Spleen (tissue), 11 donors: Measurements from ENCODE around the gene HOMEZ. TPM values are rescaled to one million over a fixed set of nuclear protein-coding genes. Genes with fewer than 3 reads are reported as not detected.
"Not testable (repeated sequence)": the region's sequence is repeated elsewhere in the genome, so short reads cannot be mapped to it uniquely, and the experiment has no call there.

Experiments used
- DNase-seq: peaks from one replicate; pipeline ENCODE4 v3.0.0-alpha.2; 2020
- H3K27ac ChIP-seq, 8 donors: fragments of 200-600 bp; sonication (generic) in 7 of 8; 1 replicate in 4 of 8; 2 replicates in 4 of 8; pipeline versions ENCODE4 v1.5.0 to v1.8.0; 2016 to 2021; ENCODE audit warnings: inconsistent platforms in 4 of 8, mild to moderate bottlenecking in 4 of 8, moderate library complexity in 1 of 8
- H3K27me3 ChIP-seq, 7 donors: fragments of 200-600 bp; sonication (generic) in 6 of 7; replicated peaks in 1 of 7; 1 replicate in 4 of 7; 2 replicates in 3 of 7; pipeline versions ENCODE4 v1.5.0 to v1.8.0; 2016 to 2021; ENCODE audit warnings: inconsistent platforms in 3 of 7, mild to moderate bottlenecking in 1 of 7
- H3K36me3 ChIP-seq, 6 donors: fragments of 200-600 bp; sonication (generic) in 5 of 6; 1 replicate in 4 of 6; 2 replicates in 2 of 6; pipeline versions ENCODE4 v1.5.0 to v1.8.0; 2016 to 2021; ENCODE audit warnings: inconsistent platforms in 2 of 6
- H3K4me1 ChIP-seq, 6 donors: fragments of 200-600 bp; sonication (generic) in 5 of 6; 1 replicate in 3 of 6; 2 replicates in 3 of 6; pipeline versions ENCODE4 v1.5.0 to v1.8.0; 2016 to 2021; ENCODE audit warnings: inconsistent platforms in 3 of 6
- H3K4me3 ChIP-seq, 8 donors: fragments of 200-600 bp; sonication (generic) in 7 of 8; 1 replicate in 4 of 8; 2 replicates in 4 of 8; pipeline versions ENCODE4 v1.5.0 to v1.8.0; 2016 to 2021; ENCODE audit warnings: inconsistent platforms in 4 of 8, mild to moderate bottlenecking in 4 of 8, moderate library complexity in 2 of 8
- H3K9me3 ChIP-seq, 8 donors: fragments of 200-600 bp; sonication (generic) in 7 of 8; 1 replicate in 4 of 8; 2 replicates in 4 of 8; pipeline versions ENCODE4 v1.5.0 to v1.8.0; 2016 to 2021; ENCODE audit warnings: inconsistent platforms in 4 of 8
- POLR2A ChIP-seq, 3 donors: fragments of 450-650 bp; IDR thresholded peaks; one replicate each; pipeline ENCODE4 v1.5.1; 2017; ENCODE audit warnings: antibody characterized with exemption in 3 of 3, mild to moderate bottlenecking in 1 of 3
- POLR2AphosphoS5 ChIP-seq, 3 donors: sonication (generic); formaldehyde crosslinking; IDR thresholded peaks; one replicate each; pipeline ENCODE4 v1.5.1; 2017; ENCODE audit warnings: antibody characterized with exemption in 3 of 3
- WGBS, 5 donors: extraction: QIAGEN DNeasy Blood & Tissue Kit in 3 of 5; methylation state at CpG; one replicate each; pipeline versions ENCODE4 v1.1.5 to v1.1.7; 2013 to 2018; 5-methylcytosine and 5-hydroxymethylcytosine counted together
- intact Hi-C: fragments of 100-400 bp; cut with DNase I; formaldehyde crosslinking; loops from one replicate; pipeline ENCODE4 v1.15.0; 2023; ENCODE audit warnings: low total_unique reads
- polyA plus RNA-seq, 3 donors: library from polyadenylated mRNA; stranded (reverse); fragments of 200-250 nt; gene quantifications; one replicate each; pipeline ENCODE4 v1.2.1, GENCODE V29; 2013
- total RNA-seq, 7 donors: library from RNA; depleted of rRNA in 3 of 7; stranded (reverse); fragments of >200 nt in 3 of 7; fragmentation: NEBNext Ultra II Directional in 4 of 7; extraction: Animal tissue kit (Norgen Biotek cat#: 25700) in 4 of 7; gene quantifications; one replicate each; pipeline versions ENCODE4 v1.1.0 to v1.2.1, GENCODE V29; 2016 to 2021
- TF ChIP-seq, protein P1 (sequence below), 11 experiments: fragments of 200-600 bp in 7 of 11; fragments of 450-650 bp in 4 of 11; sonication (generic) in 4 of 11; IDR thresholded peaks in 8 of 11; conservative IDR thresholded peaks in 3 of 11; 1 replicate in 7 of 11; 2 replicates in 4 of 11; pipeline versions ENCODE4 v1.4.0 to v1.8.0; 2016 to 2021; ENCODE audit warnings: antibody characterized with exemption in 11 of 11, inconsistent platforms in 4 of 11, mild to moderate bottlenecking in 1 of 11
- donor health status: healthy with polysubstance abuse.
- donor health status: DM: no; HTN: no; CAD: no; lungs with moderate emphysema.
- donor health status: DM: no; HTN: no; CAD: no.
- donor health status: Bipolar disorder and iron deficiency.
- donor health status: healthy.
- donor health status: DM: no; HTN: no; CAD: no.
- donor health status: DM: yes; HTN: yes; CAD: no.

Gene HOMEZ
- total and polyA plus RNA-seq, 10 donors = 3.1 to 13.0 (median 8.5) TPM

GRCh38 chr14:23248601-23249000 is 37.3 kb downstream of the HOMEZ start:
- peaks cover 0 to 3% (median 0%) of the 10 kb centered on the region in 7 donors for H3K27me3 ChIP-seq
- intact Hi-C loops = no loop called here

GRCh38 chr14:23245282-23245681 is 40.6 kb downstream of the HOMEZ start:
- no peak overlapping the region for H3K4me3 ChIP-seq
- no peaks in the 10 kb centered on the region for H3K9me3 ChIP-seq
- no peak overlapping the region for H3K27ac ChIP-seq
- no peaks in the 10 kb centered on the region for H3K27me3 ChIP-seq
- no peaks in the 10 kb centered on the region for H3K36me3 ChIP-seq
- no peak for DNase-seq
- intact Hi-C loops = no loop called here
- no peaks in the 10 kb centered on the region for H3K4me1 ChIP-seq
- TF ChIP-seq POLR2AphosphoS5 (IDR thresholded peaks at IDR 0.05) (no peak), POLR2A (IDR thresholded peaks at IDR 0.05) (no peak)
- TF ChIP-seq, protein P1, sequence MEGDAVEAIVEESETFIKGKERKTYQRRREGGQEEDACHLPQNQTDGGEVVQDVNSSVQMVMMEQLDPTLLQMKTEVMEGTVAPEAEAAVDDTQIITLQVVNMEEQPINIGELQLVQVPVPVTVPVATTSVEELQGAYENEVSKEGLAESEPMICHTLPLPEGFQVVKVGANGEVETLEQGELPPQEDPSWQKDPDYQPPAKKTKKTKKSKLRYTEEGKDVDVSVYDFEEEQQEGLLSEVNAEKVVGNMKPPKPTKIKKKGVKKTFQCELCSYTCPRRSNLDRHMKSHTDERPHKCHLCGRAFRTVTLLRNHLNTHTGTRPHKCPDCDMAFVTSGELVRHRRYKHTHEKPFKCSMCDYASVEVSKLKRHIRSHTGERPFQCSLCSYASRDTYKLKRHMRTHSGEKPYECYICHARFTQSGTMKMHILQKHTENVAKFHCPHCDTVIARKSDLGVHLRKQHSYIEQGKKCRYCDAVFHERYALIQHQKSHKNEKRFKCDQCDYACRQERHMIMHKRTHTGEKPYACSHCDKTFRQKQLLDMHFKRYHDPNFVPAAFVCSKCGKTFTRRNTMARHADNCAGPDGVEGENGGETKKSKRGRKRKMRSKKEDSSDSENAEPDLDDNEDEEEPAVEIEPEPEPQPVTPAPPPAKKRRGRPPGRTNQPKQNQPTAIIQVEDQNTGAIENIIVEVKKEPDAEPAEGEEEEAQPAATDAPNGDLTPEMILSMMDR (IDR thresholded peaks at IDR 0.05 in 8 of 11, conservative IDR thresholded peaks at IDR 0.05 in 3 of 11) = no peak

More at GRCh38 chr14:23248601-23249000, 37.3 kb downstream of the HOMEZ start:
- Histone ChIP-seq H3K9me3 (no peaks in the 10 kb centered on the region), H3K36me3 (no peaks in the 10 kb centered on the region), H3K4me1 (no peaks in the 10 kb centered on the region), H3K27ac (no peak overlapping the region), H3K4me3 (no peak overlapping the region)
- WGBS, 5 donors = 88 to 94% (median 90%) methylated on average over 7 of the region's 7 CpGs
- DNase-seq = no peak
- TF ChIP-seq, protein P1 (IDR thresholded peaks at IDR 0.05 in 8 of 11, conservative IDR thresholded peaks at IDR 0.05 in 3 of 11) = no peak
- no peak for TF ChIP-seq POLR2AphosphoS5 (IDR thresholded peaks at IDR 0.05)
- TF ChIP-seq POLR2A (IDR thresholded peaks at IDR 0.05) = no peak

DNA sequence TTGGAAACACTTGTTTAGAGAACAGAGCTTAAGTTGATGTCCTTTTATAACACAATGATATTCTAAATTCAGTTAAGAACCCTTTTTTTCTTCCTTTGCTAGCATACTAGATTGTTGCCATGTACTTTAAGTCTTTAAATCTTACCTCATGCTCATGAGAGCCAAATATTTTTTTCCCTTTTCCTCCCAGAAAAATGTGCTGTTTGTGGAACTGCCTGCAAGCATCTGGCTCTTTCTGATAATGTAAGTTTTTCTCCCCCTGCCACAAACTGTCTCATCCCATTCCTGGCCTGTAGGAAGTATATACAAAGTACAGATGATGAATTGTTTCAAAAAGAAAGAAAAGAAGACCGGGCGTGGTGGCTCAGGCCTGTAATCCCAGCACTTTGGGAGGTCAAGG is 42.9 kb downstream of the HOMEZ start:
- H3K27me3 ChIP-seq = peaks cover 0 to 17% (median 0%) of the 10 kb centered on the region in 7 donors
- peaks cover 0 to 3% (median 1%) of the 10 kb centered on the region in 6 donors for H3K4me1 ChIP-seq
- no peaks in the 10 kb centered on the region for H3K9me3 ChIP-seq
- H3K4me3 ChIP-seq = no peak overlapping the region
- TF ChIP-seq POLR2A (IDR thresholded peaks at IDR 0.05) (no peak), POLR2AphosphoS5 (IDR thresholded peaks at IDR 0.05) (no peak)
- TF ChIP-seq, protein P1 (IDR thresholded peaks at IDR 0.05 in 8 of 11, conservative IDR thresholded peaks at IDR 0.05 in 3 of 11) = no peak
- WGBS, 5 donors = 83 to 96% (median 92%) methylated on average over 2 of the region's 2 CpGs
- intact Hi-C loops = no loop called here
- H3K27ac ChIP-seq = no peak overlapping the region
- H3K36me3 ChIP-seq = no peaks in the 10 kb centered on the region
- DNase-seq = no peak

- intact Hi-C loops = no loop called here
- WGBS, 5 donors = 67 to 87% (median 71%) methylated on average over 2 to 3 of the region's 3 CpGs
- TF ChIP-seq, protein P1 (IDR thresholded peaks at IDR 0.05 in 8 of 11, conservative IDR thresholded peaks at IDR 0.05 in 3 of 11) = no peak
- no peak for TF ChIP-seq POLR2AphosphoS5 (IDR thresholded peaks at IDR 0.05)
- TF ChIP-seq POLR2A (IDR thresholded peaks at IDR 0.05) = no peak
- Histone ChIP-seq H3K4me3 (no peak overlapping the region), H3K9me3 (no peaks in the 10 kb centered on the region), H3K27me3 (peaks cover 0 to 27% (median 0%) of the 10 kb centered on the region in 7 donors), H3K4me1 (peaks cover 0 to 12% (median 8%) of the 10 kb centered on the region in 6 donors), H3K27ac (no peak overlapping the region), H3K36me3 (no peaks in the 10 kb centered on the region)
- no peak for DNase-seq
Measured at GRCh38 chr14:23242076-23242475, 43.9 kb downstream of the HOMEZ start.

DNA sequence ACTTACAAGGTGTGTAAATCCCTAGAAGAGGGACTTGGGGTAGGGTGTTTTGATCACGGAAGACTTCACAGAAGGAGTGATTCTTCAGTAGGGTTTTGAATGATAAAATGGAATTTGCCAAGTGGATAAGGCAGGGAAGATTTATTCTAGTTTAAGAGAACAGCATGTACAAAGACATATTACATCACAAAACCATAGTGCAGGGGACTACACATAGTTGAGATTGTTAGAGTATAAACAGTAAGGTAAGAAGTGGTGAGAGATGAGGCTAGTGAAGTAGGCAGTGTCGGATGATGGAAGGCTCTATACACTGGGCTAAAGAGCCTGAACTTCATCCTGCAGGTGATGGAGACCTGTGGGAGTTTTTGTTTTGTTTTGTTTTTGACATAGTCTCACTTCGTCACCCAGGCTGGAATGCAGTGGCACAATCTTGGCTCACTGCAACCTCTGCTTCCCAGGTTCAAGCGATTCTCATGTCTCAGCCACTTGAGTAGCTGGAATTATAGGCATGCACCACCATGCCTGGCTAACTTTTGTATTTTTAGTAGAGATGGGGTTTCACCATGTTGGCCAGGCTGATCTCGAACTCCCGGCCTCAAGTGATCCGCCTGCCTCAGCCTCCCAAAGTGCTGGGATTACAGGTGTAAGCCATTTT is 44.7 kb downstream of the HOMEZ start:
- 88 to 92% (median 92%) methylated on average over 7 of the region's 7 CpGs for WGBS, 5 donors
- H3K9me3 ChIP-seq, intact Hi-C loops, H3K27ac ChIP-seq, H3K36me3 ChIP-seq, H3K4me3 ChIP-seq, DNase-seq: not testable (repeated sequence)
- Histone ChIP-seq H3K4me1 (peaks cover 0 to 12% (median 8%) of the 10 kb centered on the region in 6 donors), H3K27me3 (peaks cover 0 to 31% (median 0%) of the 10 kb centered on the region in 7 donors)
